Fibroblast of pulmonary artery (primary cell): ENCODE data around the gene RAG1.

Experiments
- DNase-seq: peaks from one replicate; pipeline ENCODE4 v3.0.0-alpha.2; 2010; ENCODE audit warnings: low read depth
- H3K4me3 ChIP-seq: replicated peaks from 2 replicates; pipeline ENCODE4 v1.5.1; 2011; ENCODE audit warnings: low read depth, mild to moderate bottlenecking, control low read depth, low read length, moderate library complexity
- TF ChIP-seq, protein P1 (sequence below): IDR thresholded peaks from 2 replicates; pipeline ENCODE4 v1.5.1; 2011; ENCODE audit warnings: mild to moderate bottlenecking, control low read depth, low read length, inconsistent platforms; ENCODE audit errors: missing control alignments

RAG1 gene

DNA sequence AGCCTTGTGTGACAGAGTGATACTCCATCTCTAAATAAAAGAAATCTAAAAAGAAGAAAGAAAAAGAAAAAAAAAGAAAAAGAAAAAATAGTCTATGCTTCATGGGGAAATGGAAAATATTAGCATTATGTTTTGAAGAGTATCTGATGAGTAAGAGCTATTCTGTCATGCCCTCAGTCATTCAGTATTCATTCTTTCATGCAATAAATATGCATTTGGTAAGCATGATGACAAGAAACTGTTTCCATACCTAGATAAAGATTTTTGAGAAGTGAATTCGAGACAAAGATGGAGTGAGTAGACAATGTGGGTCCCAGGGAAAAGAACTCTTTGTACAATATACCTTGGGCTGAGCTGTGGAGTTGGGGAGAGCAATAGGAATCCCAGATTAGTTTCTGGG is 20.3 kb downstream of the RAG1 start:
- TF ChIP-seq, protein P1, sequence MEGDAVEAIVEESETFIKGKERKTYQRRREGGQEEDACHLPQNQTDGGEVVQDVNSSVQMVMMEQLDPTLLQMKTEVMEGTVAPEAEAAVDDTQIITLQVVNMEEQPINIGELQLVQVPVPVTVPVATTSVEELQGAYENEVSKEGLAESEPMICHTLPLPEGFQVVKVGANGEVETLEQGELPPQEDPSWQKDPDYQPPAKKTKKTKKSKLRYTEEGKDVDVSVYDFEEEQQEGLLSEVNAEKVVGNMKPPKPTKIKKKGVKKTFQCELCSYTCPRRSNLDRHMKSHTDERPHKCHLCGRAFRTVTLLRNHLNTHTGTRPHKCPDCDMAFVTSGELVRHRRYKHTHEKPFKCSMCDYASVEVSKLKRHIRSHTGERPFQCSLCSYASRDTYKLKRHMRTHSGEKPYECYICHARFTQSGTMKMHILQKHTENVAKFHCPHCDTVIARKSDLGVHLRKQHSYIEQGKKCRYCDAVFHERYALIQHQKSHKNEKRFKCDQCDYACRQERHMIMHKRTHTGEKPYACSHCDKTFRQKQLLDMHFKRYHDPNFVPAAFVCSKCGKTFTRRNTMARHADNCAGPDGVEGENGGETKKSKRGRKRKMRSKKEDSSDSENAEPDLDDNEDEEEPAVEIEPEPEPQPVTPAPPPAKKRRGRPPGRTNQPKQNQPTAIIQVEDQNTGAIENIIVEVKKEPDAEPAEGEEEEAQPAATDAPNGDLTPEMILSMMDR: no peak
- no peak overlapping the region for H3K4me3 ChIP-seq
- no peak for DNase-seq

DNA sequence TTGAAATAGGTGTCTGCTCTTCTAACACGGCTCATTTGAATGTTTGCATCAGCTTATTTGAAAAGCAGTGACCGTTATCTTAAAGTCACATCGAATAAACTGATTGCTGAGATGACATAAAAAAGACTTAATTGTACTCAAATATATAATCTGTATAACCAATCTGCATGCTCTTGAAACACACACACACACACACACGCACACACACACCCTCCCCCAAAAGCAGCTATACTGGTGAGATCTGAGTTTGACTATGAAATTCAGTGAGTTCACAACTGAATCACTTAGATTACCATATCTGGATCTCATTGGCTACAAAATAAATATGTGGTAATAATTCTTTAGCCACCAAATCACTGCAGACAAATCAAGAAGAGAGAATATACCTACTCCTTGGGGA is 22.7 kb downstream of the RAG1 start:
- no peak overlapping the region for H3K4me3 ChIP-seq
- no peak for DNase-seq
- TF ChIP-seq, protein P1: no peak

DNA sequence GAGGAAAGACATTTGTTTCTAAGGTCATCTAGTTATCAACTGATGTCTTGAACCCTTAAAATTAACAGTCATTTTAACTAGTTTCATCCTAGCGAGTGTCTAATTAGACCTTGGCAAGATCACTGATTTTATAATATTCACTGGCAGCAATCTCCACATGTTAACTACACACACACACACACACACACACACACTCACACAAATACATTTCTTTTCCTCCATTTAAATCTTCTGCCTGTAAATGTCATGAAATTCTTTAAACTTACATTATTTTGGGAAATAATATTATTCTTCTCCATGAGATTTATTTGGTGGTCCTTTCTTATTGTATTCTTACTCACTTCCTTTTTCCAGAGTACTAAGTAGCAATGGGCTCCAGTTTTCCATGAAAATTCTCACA is 23.6 kb downstream of the RAG1 start:
- TF ChIP-seq, protein P1: no peak
- DNase-seq: no peak
- no peak overlapping the region for H3K4me3 ChIP-seq

DNA sequence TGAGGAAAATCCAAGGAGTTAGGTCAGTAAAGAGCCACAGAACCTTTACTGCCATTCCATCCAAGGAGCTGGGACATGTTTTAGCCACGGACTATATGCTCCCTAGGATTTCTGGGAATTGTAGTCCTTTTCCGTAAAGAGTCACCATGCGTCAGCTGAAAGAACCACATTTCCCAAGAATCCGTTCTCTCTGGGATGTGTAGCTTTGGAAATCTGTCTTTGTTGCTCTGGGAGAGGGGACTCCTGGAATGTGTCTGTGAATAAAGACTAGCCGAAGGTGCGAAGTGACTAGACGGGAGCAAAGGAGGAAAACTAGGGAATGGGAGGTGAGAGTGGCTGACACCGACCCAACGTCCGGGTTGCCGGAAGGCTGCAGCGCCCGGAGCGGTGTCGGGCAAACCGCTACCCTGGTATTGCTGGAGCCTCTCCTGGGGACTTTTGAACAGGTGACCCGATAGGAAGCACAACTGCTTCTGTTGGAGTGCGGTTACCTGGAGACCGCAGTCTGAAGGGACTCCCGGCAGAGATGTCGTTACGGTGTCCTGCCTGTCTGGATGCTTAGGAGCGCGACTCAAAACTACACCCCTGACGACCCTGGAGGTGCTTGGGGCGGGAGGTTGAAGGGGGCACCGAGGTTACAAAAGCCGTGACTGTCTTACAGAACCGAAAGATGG is 26.6 kb downstream of the RAG1 start, which contains the start of gene IFTAP:
TSS of gene IFTAP (plus strand) at position 187 of the 674 bp plus-strand sequence. CDS start 15,602 bp downstream, outside the sequence.
- TF ChIP-seq, protein P1: no peak
- peak within 1 kb of the TSS; percentile 80 for H3K4me3 ChIP-seq
- DNase-seq: peak; percentile 95

DNA sequence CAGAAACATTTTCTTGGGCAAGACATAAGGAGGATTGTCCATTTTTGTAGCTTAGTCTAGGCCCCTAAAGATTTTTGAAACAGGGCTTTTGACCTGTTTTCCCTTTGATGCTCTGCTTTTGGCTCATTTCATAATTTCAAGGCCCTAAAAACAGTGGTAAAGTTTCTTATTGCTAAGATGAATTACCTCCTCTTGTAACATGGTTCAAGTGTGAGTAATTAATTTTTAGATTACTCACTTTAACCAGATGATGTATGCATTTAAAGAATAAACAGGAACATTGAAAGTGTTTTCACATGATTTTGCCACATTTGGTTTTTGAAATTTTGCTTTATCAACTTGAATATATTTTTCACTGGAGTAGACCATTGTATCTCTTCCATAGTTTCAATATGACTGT is 29.1 kb downstream of the RAG1 start:
- no peak for DNase-seq
- TF ChIP-seq, protein P1: no peak
- H3K4me3 ChIP-seq: no peak overlapping the region

DNA sequence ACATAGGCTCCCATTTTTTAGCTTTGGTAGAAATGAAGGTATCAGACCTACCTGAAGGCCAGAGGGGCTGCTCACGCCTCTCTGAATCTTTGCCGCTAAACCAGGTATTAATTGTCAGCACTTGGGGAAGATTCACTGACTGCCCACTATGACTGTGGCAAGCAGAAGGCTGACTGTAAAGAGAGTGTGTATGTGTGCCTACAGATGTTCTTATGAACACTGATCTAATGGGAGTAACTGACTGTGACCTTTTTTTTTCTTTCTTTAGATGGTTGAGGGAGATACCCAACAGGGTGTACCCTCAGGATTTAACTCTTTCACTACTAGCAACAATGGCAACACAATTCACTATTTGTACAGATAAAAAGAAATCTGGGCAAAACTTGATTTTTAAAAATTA is 30.2 kb downstream of the RAG1 start, which contains the start of gene RAG2:
TSS of gene RAG2 (minus strand) at position 186 of the 400 bp plus-strand sequence. CDS start 4,068 bp downstream, outside the sequence.
- TF ChIP-seq, protein P1: no peak
- DNase-seq: no peak
- H3K4me3 ChIP-seq: no peak within 1 kb of the TSS

DNA sequence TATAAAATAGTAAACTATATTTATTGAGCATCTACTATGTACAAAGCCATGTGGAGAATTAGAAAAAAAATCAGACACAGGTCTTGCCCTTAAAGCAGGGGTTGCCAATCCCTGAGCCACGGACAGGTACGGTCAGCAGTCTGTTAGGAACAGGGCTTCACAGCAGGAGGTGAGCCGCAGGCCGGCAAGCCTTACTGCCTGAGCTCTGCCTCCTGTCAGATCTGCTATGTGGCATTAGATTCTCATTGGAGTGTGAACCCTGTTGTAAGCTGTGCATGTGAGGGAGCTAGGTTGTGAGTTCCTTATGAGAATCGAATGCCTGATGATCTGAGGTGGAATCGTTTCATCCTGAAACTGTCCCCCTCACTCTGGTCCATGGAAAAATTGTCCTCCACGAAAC is 32.4 kb downstream of the RAG1 start:
- no peak overlapping the region for H3K4me3 ChIP-seq
- TF ChIP-seq, protein P1: no peak
- no peak for DNase-seq
